NCI-H1092 (cell line): ENCODE results near the gene OAF.
"Not testable (repeated sequence)": the region's sequence is repeated elsewhere in the genome, so short reads cannot be mapped to it uniquely, and the experiment has no call there.

Source experiments
- DNase-seq: peaks from one replicate; lab custom pipeline; 2025; lab: John Stamatoyannopoulos, UW

Gene OAF

GRCh38 chr11:120241277-120241676 is 30.4 kb downstream of the OAF start:
- no peak for DNase-seq

GRCh38 chr11:120243221-120243620 is 32.4 kb downstream of the OAF start:
- DNase-seq: no peak

GRCh38 chr11:120244476-120245365 is 33.9 kb downstream of the OAF start:
- no peak for DNase-seq

GRCh38 chr11:120245434-120245833 is 34.6 kb downstream of the OAF start:
- DNase-seq: no peak

GRCh38 chr11:120248551-120249278 is 37.9 kb downstream of the OAF start:
- no peak for DNase-seq

GRCh38 chr11:120249279-120250262 is 38.7 kb downstream of the OAF start:
- DNase-seq: no peak

GRCh38 chr11:120253377-120253776 is 42.5 kb downstream of the OAF start:
- DNase-seq: not testable (repeated sequence)

- no peak for DNase-seq
Observed at GRCh38 chr11:120254788-120255518, 44.1 kb downstream of the OAF start.

DNA sequence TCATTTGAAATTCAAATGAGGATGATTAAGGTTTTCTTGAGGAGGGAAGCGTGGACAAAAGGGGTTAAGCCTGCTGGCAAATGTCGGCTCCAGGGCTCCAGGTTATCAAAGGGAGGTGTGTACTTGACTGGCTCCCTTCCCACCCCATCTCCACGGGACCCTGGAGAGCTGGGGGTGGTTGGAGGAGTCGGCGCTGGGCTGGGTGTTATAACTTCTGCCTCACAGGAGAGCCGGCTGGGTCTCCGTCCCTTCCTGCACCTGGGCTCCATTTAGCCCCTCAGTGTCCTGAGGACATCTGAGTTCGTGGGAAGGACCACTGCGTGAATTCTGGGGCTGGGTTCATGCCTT is 44.7 kb downstream of the OAF start:
- DNase-seq: no peak

GRCh38 chr11:120256178-120256577 is 45.3 kb downstream of the OAF start:
- no peak for DNase-seq

DNA sequence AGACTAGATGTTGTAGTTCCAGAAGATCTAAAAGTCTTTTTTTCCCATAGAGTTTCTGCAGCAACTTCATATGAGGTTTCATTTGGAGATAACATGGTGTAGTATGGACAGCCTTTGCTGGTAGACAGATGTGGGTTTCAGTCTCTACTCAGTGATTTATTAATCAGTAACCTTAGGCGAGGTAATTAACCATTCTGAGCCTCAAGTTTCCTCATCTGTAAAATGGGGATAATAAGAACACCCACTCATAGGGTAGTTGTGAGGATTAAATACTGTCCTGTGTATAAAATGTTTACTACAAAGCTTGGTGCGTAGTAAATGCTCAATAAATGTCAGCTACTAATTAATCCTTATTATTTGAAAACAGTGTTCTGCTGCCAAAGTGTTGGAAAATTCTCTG is 45.9 kb downstream of the OAF start:
- no peak for DNase-seq

GRCh38 chr11:120257346-120257745 is 46.5 kb downstream of the OAF start:
- DNase-seq: no peak

GRCh38 chr11:120258661-120259060 is 47.8 kb downstream of the OAF start:
- no peak for DNase-seq

- DNase-seq: no peak
Observed at GRCh38 chr11:120259241-120259640, 48.4 kb downstream of the OAF start.

GRCh38 chr11:120259988-120260565 is 49.2 kb downstream of the OAF start:
- DNase-seq: no peak

- no peak for DNase-seq
Observed at GRCh38 chr11:120260616-120261015, 49.8 kb downstream of the OAF start.

GRCh38 chr11:120261321-120261720 is 50.5 kb downstream of the OAF start:
- DNase-seq: no peak

DNA sequence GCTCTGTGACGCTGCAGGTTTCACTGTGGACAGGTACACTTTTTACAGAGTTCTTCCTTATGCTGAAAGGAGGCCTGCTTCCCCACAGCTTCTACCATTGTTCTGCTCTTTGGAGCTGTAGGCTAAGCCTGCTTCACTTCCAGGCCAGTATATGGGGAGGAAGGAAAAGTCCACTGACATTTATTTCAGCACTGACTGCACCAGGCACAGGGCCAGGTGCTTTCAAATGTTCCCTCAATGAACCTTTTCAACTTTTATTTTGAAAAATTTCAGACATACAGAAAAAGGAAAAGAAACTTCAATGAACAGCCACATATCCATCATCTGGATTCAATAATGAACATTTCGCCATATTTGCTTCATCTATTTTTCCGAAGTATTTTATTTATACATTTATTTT is 51.1 kb downstream of the OAF start:
- no peak for DNase-seq

DNA sequence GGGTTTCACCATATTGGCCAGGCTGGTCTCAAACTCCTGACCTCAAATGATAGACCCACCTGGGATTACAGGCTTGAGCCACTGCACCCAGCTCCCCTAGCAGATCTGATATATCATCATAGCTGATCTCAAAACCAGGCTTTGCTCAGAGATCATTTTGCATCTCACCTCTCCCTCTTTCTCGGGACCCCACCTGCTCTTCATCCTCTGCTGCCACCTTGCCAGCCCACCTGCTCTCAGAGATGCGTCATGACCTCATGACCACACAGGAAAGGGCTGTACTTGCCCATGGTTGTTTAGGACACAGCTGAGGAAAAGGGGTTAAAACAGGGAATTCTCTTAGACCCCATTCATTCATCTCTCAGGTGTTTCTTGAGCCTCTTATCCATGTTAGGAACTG is 56.5 kb downstream of the OAF start:
- DNase-seq: no peak

DNA sequence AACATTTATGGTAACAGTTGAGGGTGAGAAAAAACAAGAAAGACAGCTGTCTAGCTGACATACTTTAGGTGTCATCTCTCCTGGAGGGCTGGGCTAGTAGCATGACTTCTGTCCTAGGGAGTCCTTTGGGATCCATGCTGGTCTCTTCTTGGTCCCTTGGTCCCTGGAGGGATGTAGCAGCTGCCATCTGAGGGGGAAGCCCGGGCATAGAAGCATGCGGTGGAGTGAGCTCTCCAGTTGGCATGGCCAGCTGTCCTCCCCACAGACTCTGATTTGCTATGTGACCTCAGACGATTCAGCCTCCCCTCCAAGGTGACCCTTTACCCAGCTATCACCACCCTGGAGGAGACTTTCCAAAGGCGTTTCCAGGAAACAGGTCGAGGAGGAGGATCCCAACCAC is 57.9 kb downstream of the OAF start:
- DNase-seq: no peak

- DNase-seq: no peak
Observed at GRCh38 chr11:120270386-120270785, 59.6 kb downstream of the OAF start.
